ENCODE results near the gene NUDT14. TPM values are rescaled to one million over a fixed set of nuclear protein-coding genes. Genes with fewer than 3 reads are reported as not detected.

NUDT14 gene
- total and polyA plus RNA-seq, 7 donors: 14.7 to 45.4 (median 23.3) TPM

- no peaks in the 10 kb centered on the region for H3K27me3 ChIP-seq (ENCODE audit: insufficient read depth in 3 of 3, low read length in 2 of 3)
- no peaks in the 10 kb centered on the region for H3K4me1 ChIP-seq
- no peaks in the 10 kb centered on the region for H3K9me3 ChIP-seq
- ATAC-seq (no peak), DNase-seq (peak in 1 of 2 donors; percentile 8)
- no peak overlapping the region for H3K27ac ChIP-seq
- H3K36me3 ChIP-seq (ENCODE audit: insufficient read depth in 1 of 2, low read depth in 1 of 2): peaks cover 0 to 62% of the 10 kb centered on the region in 2 donors
- WGBS, 3 donors: 94 to 97% (median 95%) methylated on average over 10 of the region's 10 CpGs
- intact Hi-C loops (cut with DNase I): no loop called here
- no peak for TF ChIP-seq CTCF (IDR thresholded peaks at IDR 0.05)
- H3K4me3 ChIP-seq: no peak overlapping the region
These were observed 45.1 kb upstream of the NUDT14 start for GRCh38 chr14:105226198-105226597.

GRCh38 chr14:105224845-105225570 is 43.9 kb upstream of the NUDT14 start:
- H3K9me3 ChIP-seq: no peaks in the 10 kb centered on the region
- H3K4me3 ChIP-seq: no peak overlapping the region
- TF ChIP-seq CTCF (IDR thresholded peaks at IDR 0.05): no peak
- H3K36me3 ChIP-seq (ENCODE audit: insufficient read depth in 1 of 2, low read depth in 1 of 2): peaks cover 0 to 70% of the 10 kb centered on the region in 2 donors
- intact Hi-C loops (cut with DNase I): no loop called here
- DNase-seq: peak in 1 of 2 donors; percentile 8
- no peaks in the 10 kb centered on the region for H3K27me3 ChIP-seq (ENCODE audit: insufficient read depth in 3 of 3, low read length in 2 of 3)
- ATAC-seq: no peak
- WGBS, 3 donors: 85 to 91% (median 86%) methylated on average over 11 of the region's 11 CpGs
- no peak overlapping the region for H3K27ac ChIP-seq
- H3K4me1 ChIP-seq: no peaks in the 10 kb centered on the region

GRCh38 chr14:105223770-105224544 is 42.8 kb upstream of the NUDT14 start:
- Histone ChIP-seq H3K9me3 (no peaks in the 10 kb centered on the region), H3K36me3 (ENCODE audit: insufficient read depth in 1 of 2, low read depth in 1 of 2) (peaks cover 0 to 81% of the 10 kb centered on the region in 2 donors), H3K27ac (peak overlapping the region; percentile 46), H3K4me1 (no peaks in the 10 kb centered on the region), H3K27me3 (ENCODE audit: insufficient read depth in 3 of 3, low read length in 2 of 3) (no peaks in the 10 kb centered on the region), H3K4me3 (no peak overlapping the region)
- WGBS, 3 donors: 91 to 95% (median 93%) methylated on average over 15 of the region's 15 CpGs
- ATAC-seq (peak; percentile 52 to 81 (median 80)), DNase-seq (no peak)
- intact Hi-C loops (cut with DNase I): no loop called here
- TF ChIP-seq CTCF (IDR thresholded peaks at IDR 0.05): no peak

GRCh38 chr14:105223260-105223659 is 42.1 kb upstream of the NUDT14 start:
- DNase-seq (no peak), ATAC-seq (no peak)
- Histone ChIP-seq H3K27ac (no peak overlapping the region), H3K36me3 (ENCODE audit: insufficient read depth in 1 of 2, low read depth in 1 of 2) (peaks cover 0 to 82% of the 10 kb centered on the region in 2 donors), H3K4me1 (no peaks in the 10 kb centered on the region), H3K4me3 (no peak overlapping the region), H3K27me3 (ENCODE audit: insufficient read depth in 3 of 3, low read length in 2 of 3) (no peaks in the 10 kb centered on the region), H3K9me3 (no peaks in the 10 kb centered on the region)
- TF ChIP-seq CTCF (IDR thresholded peaks at IDR 0.05): no peak
- WGBS, 3 donors: 94 to 96% (median 94%) methylated on average over 16 of the region's 16 CpGs
- intact Hi-C loops (cut with DNase I): no loop called here

All from psoas muscle (tissue), 8 donors.